Measurements from ENCODE around the gene GJC1. TPM values are rescaled to one million over a fixed set of nuclear protein-coding genes. Genes with fewer than 3 reads are reported as not detected.

GJC1 gene
- polyA plus RNA-seq, 1 donor from 2014 or later, result 8.0 TPM

GRCh38 chr17:44804302-44805089 lies 25.6 kb downstream of the GJC1 start:
- Histone ChIP-seq H3K9me3 (ENCODE audit: low read length) (no peaks in the 10 kb centered on the region), H3F3A (ENCODE audit: insufficient read depth, low read length, poor library complexity, severe bottlenecking) (no peaks in the 10 kb centered on the region), H4K20me1 (ENCODE audit: insufficient read depth) (no peaks in the 10 kb centered on the region), H2AFZ (ENCODE audit: low read depth, low read length) (no peak overlapping the region), H3K4me3 (ENCODE audit: low read length) (no peak overlapping the region), H3K27ac (ENCODE audit: low read length) (no peak overlapping the region), H3K79me2 (replicated peaks; ENCODE audit: insufficient read depth, low read length) (peaks cover 10% of the 10 kb centered on the region), H3K9ac (ENCODE audit: low read length) (no peak overlapping the region), H3K9me2 (ENCODE audit: insufficient read depth, low read length) (no peaks in the 10 kb centered on the region), H3K4me2 (ENCODE audit: low read length) (no peak overlapping the region), H3K27me3 (ENCODE audit: insufficient read depth, low read depth, low read length) (no peaks in the 10 kb centered on the region), H3K36me3 (ENCODE audit: insufficient read depth, low read length) (no peaks in the 10 kb centered on the region)
- no peak for TF ChIP-seq SMC3 (conservative IDR thresholded peaks at IDR 0.05; ENCODE audit: poor library complexity)
- TF ChIP-seq REST (IDR thresholded peaks at IDR 0.05; ENCODE audit: borderline replicate concordance), result no peak
- no peak for TF ChIP-seq MXI1 (conservative IDR thresholded peaks at IDR 0.05; ENCODE audit: poor library complexity, severe bottlenecking)
- no peak for TF ChIP-seq TAF1 (IDR thresholded peaks at IDR 0.05; ENCODE audit: low read depth)
- no peak for TF ChIP-seq CTCF (IDR thresholded peaks at IDR 0.05; ENCODE audit: poor library complexity, severe bottlenecking)
- TF ChIP-seq RAD21 (conservative IDR thresholded peaks at IDR 0.05), result no peak
- TF ChIP-seq POLR2AphosphoS5 (IDR thresholded peaks at IDR 0.05), result no peak
- TF ChIP-seq EP300 (conservative IDR thresholded peaks at IDR 0.05; ENCODE audit: poor library complexity, severe bottlenecking), result no peak
- TF ChIP-seq EZH2 (IDR thresholded peaks at IDR 0.05; ENCODE audit: borderline replicate concordance, insufficient read depth, low read length, poor library complexity, severe bottlenecking), result no peak

GRCh38 chr17:44801880-44802279 lies 28.2 kb downstream of the GJC1 start:
- no peaks in the 10 kb centered on the region for H3K36me3 ChIP-seq (ENCODE audit: insufficient read depth, low read length)

More at GRCh38 chr17:44801880-44802279, 28.2 kb downstream of the GJC1 start:
- Histone ChIP-seq H4K20me1 (ENCODE audit: insufficient read depth) (no peaks in the 10 kb centered on the region), H3F3A (ENCODE audit: insufficient read depth, low read length, poor library complexity, severe bottlenecking) (no peaks in the 10 kb centered on the region), H3K27ac (ENCODE audit: low read length) (no peak overlapping the region), H3K4me3 (ENCODE audit: low read length) (no peak overlapping the region), H3K9ac (ENCODE audit: low read length) (no peak overlapping the region), H3K9me2 (ENCODE audit: insufficient read depth, low read length) (no peaks in the 10 kb centered on the region), H3K27me3 (ENCODE audit: insufficient read depth, low read depth, low read length) (no peaks in the 10 kb centered on the region), H3K9me3 (ENCODE audit: low read length) (no peaks in the 10 kb centered on the region), H2AFZ (ENCODE audit: low read depth, low read length) (no peak overlapping the region), H3K79me2 (replicated peaks; ENCODE audit: insufficient read depth, low read length) (no peaks in the 10 kb centered on the region), H3K4me2 (ENCODE audit: low read length) (no peak overlapping the region)
- TF ChIP-seq RAD21 (conservative IDR thresholded peaks at IDR 0.05) (no peak), EP300 (conservative IDR thresholded peaks at IDR 0.05; ENCODE audit: poor library complexity, severe bottlenecking) (no peak), SMC3 (conservative IDR thresholded peaks at IDR 0.05; ENCODE audit: poor library complexity) (no peak), EZH2 (IDR thresholded peaks at IDR 0.05; ENCODE audit: borderline replicate concordance, insufficient read depth, low read length, poor library complexity, severe bottlenecking) (no peak), POLR2AphosphoS5 (IDR thresholded peaks at IDR 0.05) (no peak), REST (IDR thresholded peaks at IDR 0.05; ENCODE audit: borderline replicate concordance) (no peak), CTCF (IDR thresholded peaks at IDR 0.05; ENCODE audit: poor library complexity, severe bottlenecking) (no peak), TAF1 (IDR thresholded peaks at IDR 0.05; ENCODE audit: low read depth) (no peak), MXI1 (conservative IDR thresholded peaks at IDR 0.05; ENCODE audit: poor library complexity, severe bottlenecking) (no peak)
